CD1c-positive myeloid dendritic cell (primary cell): ENCODE results near the gene EIF4G2.
"Not testable (repeated sequence)": the region's sequence is repeated elsewhere in the genome, so short reads cannot be mapped to it uniquely, and the experiment has no call there.

Source experiments
- DNase-seq: peaks from one replicate; pipeline ENCODE4 v3.0.0-alpha.2; 2016; ENCODE audit errors: extremely low spot score

Gene EIF4G2

GRCh38 chr11:10808553-10809372 is at the start of gene EIF4G2:
Gene EIF4G2 (minus strand): TSS chr11:10808926.
- peak; percentile 99 for DNase-seq

DNA sequence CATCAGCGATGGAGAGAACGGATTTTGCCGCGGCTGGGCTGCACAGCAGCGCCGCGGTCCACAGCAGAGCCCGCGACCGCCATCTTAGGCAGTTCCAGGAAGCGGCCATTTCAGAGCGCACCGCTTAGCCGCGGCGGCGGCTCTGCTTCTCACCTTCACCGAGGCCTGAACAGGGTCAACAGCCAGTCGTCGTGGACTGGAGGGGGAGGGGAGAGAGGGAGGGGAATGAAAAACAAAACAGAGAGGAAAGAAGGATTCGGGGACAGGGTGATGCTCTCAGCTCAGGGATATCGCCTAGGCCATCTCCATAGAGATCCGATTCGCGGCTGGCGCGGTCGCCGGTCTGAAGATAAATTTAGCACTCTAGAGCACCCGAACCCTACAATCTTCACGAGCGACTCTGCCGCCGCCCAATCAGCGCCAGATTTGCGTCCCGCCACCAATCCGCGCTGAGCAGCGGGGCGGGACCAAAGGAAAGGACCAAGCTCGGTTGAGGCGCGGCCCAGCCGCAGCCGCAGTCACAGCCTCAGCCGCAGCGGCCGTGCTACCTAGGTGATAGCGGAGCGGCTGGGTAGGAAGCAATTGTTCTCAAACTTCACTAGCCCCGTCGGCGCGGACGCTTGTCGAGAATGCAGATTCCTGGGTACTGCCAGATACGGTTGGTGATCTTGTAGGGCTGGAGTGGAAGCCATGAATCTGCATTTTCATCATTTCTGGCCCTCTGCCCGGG is 49.1 kb upstream of the EIF4G2 start, which contains the start of gene ZBED5:
TSS of gene ZBED5 (minus strand) at position 345 of the 730 bp plus-strand sequence. CDS start 3,108 bp downstream, outside the sequence.
- peak; percentile 99 for DNase-seq

- DNase-seq = no peak
Observed at GRCh38 chr11:10857459-10857708, 48.7 kb upstream of the EIF4G2 start.

- peak; percentile 57 for DNase-seq
Observed at GRCh38 chr11:10856689-10857458, 48.1 kb upstream of the EIF4G2 start.

- DNase-seq = no peak
Observed at GRCh38 chr11:10855295-10855694, 46.6 kb upstream of the EIF4G2 start.

- no peak for DNase-seq
Observed at GRCh38 chr11:10847960-10848860, 39.5 kb upstream of the EIF4G2 start.

DNA sequence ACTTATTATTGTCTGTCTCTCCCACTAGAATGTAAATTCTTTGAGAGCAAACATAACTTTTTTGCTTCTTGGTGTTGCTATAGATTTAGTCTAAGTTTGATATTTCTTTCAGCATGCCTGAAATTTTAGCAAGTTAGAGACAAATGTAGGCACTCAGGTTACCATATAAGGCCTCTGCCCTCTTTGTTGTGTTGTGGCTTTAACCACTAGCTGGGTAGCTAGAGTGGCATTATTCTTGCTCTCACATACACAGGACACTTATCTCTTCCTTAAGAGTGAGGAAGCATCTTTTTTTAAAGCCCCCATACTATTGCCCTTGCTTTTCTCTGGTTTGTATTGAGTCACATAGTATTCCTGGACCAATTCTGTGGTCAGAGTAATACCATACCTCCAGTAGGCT is 37.9 kb upstream of the EIF4G2 start:
- no peak for DNase-seq

GRCh38 chr11:10845589-10845988 is 36.9 kb upstream of the EIF4G2 start:
- no peak for DNase-seq

GRCh38 chr11:10844796-10845195 is 36.1 kb upstream of the EIF4G2 start:
- no peak for DNase-seq

DNA sequence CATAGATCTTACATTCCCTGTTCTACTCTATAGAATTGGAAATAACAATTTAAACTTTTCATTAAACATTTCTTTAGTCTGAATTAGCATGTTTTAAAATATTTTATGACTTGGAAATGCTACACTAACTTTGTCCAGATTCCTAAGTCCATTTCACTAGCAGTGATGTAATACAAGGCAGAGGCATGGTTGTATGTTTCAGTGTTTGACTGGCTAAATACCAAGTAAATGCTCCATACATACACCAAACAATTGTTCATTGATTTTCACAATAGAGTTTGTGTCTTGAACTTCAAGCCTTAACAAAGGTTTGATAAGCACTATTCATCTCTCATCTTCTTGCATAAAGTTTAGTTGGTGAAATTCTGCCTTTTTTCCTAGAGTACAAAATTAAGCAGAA is 35.6 kb upstream of the EIF4G2 start:
- DNase-seq = no peak

DNA sequence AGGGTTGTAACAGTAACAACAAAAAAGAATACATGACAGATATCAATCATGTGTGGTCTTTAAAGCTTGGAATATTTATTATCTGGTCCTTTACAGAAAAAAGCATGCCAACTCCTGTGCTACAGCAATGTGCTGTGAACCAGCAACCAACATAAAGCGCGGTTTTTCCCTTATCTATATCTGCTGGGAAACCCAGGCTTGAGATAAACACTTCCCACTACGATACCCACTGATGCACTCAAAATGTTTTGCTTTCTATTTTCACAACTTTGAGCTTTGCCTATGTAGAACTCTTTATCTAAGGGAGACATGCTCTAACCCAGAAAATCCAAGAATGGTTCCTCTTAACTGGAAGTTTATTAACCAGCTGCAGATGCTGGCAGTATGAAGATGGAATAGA is 30.2 kb upstream of the EIF4G2 start:
- no peak for DNase-seq

DNA sequence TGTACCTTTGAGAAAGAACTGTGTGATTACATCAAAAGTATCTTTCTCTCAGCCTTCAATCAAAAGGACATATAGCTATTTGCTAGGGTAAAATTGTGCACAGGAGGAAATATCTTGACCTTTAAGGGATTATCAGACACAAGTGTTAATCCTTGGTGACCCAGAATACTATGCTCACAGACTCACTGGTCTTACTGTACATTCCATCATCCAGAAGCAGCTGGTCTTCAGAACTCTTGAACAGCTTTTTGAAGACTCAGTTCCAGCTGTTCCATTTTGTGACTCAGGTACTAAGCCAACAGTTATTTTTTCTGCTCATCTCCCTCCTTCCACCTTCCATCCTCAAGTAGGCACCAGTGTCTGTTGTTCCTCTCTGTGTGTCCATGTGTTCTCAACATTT is 29.4 kb upstream of the EIF4G2 start:
- DNase-seq = no peak

- not testable (repeated sequence) for DNase-seq
Observed at GRCh38 chr11:10836884-10837283, 28.2 kb upstream of the EIF4G2 start.

DNA sequence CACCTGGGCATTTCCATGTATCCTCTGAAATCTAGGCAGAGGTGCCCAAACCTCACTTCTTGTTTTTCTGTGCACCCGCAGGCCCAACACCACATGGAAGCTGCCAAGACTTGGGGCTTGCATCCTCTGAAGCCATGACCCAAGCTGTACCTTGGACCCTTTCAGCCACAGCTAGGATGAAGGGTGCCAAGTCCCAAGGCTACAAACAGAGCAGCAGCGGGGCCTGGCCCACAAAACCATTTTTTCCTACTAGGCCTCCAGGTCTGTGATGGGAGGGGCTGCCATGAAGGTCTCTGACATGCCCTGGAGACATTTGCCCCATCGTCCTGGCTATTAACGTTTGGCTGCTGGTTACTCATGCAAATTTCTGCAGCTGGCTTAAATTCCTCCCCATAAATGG is 20.4 kb upstream of the EIF4G2 start:
- no peak for DNase-seq

- DNase-seq = no peak
Observed at GRCh38 chr11:10828402-10828801, 19.7 kb upstream of the EIF4G2 start.

- DNase-seq = peak; percentile 40
Observed at GRCh38 chr11:10824888-10825287, 16.2 kb upstream of the EIF4G2 start.

GRCh38 chr11:10823152-10823579 is 14.4 kb upstream of the EIF4G2 start:
- DNase-seq = no peak

- DNase-seq = not testable (repeated sequence)
Observed at GRCh38 chr11:10822491-10822890, 13.8 kb upstream of the EIF4G2 start.

DNA sequence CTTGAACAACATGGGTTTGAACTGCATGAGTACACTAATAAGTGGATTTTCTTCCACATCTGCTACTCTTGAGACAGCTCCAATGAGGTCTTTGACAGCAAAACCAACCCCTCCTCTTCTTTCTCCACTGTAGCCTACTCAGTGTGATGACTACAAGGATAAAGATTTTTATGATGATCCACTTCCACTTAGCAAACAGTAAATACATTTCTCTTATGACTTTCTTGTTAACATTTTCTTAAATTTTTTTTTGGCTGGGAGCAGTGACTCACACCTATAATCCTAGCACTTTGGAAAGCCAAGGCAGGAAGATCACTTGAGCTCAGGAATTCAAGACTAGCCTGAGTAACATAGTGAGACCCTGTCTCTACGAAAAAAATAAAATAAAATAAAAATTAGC is 9.9 kb upstream of the EIF4G2 start:
- DNase-seq = no peak

- DNase-seq = no peak
Observed at GRCh38 chr11:10813945-10814344, 5.2 kb upstream of the EIF4G2 start.

- DNase-seq = no peak
Observed at GRCh38 chr11:10809373-10810160, 841 bp upstream of the EIF4G2 start.
